ENCODE results near the gene HOMER1. TPM values are rescaled to one million over a fixed set of nuclear protein-coding genes. Genes with fewer than 3 reads are reported as not detected.
"Not testable (repeated sequence)": the region's sequence is repeated elsewhere in the genome, so short reads cannot be mapped to it uniquely, and the experiment has no call there.

Gene HOMER1
- total and polyA plus RNA-seq, 2 of the 4 experiments (the other 2 are of a cell fraction) = 1.9 to 6.8 TPM

DNA sequence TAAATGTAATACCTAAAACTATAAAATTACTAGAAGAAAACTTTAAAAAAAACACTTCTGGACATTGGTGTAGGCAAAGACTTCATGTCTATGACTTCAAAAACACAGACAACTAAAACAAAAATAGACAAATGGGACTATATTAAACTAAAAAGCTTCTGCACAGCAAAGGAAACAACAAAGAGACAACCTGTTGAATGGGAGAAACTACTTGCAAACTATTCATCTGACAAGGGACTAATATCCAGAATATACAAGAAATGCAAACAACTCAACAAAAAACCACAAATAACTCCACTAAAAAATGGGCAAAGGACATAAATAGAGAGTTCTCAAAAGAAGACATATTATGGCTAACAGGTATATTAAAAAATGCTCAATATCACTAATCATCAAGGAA lies 128.8 kb downstream of the HOMER1 start:
- H4K20me1 ChIP-seq (ENCODE audit: insufficient read depth, low read length); POLR2A ChIA-PET (ENCODE audit: unreplicated experiment); H3K56ac ChIP-seq (ENCODE audit: extremely low read depth, insufficient read depth, low read length); dilution Hi-C loops (cut with HindIII; ENCODE audit: low sequenced_read_pairs, unreplicated experiment); H4K8ac ChIP-seq (ENCODE audit: low read depth in 2 of 2, low read length in 2 of 2); H3K9ac ChIP-seq (ENCODE audit: low read depth, low read length); H3K36me3 ChIP-seq (ENCODE audit: control insufficient read depth, insufficient read depth, low read length); H3K9me3 ChIP-seq (ENCODE audit: control insufficient read depth, insufficient read depth, low read length); H3K79me1 ChIP-seq (ENCODE audit: low read depth in 1 of 2, low read length in 2 of 2); ATAC-seq (ENCODE audit: low read depth); H3K4me3 ChIP-seq (ENCODE audit: insufficient read depth, low read depth, low read length); H2BK5ac ChIP-seq (ENCODE audit: low read depth, low read length, poor library complexity, severe bottlenecking); H3K9me1 ChIP-seq (ENCODE audit: insufficient read depth, low read length); H3K27me3 ChIP-seq (ENCODE audit: control insufficient read depth, insufficient read depth, low read length); H2BK120ac ChIP-seq (ENCODE audit: low read depth, low read length); BruUV-seq (replicated peaks); H4K91ac ChIP-seq (ENCODE audit: insufficient read depth, low read depth, low read length); H3K14ac ChIP-seq (replicated peaks; ENCODE audit: low read depth, low read length); H3K4me2 ChIP-seq (ENCODE audit: low read depth, low read length); H4K5ac ChIP-seq (ENCODE audit: low read depth, low read length); H2AK9ac ChIP-seq (replicated peaks; ENCODE audit: low read depth, low read length, poor library complexity); CTCF ChIA-PET; H3K4me1 ChIP-seq (ENCODE audit: control insufficient read depth, insufficient read depth, low read length); in situ Hi-C loops (cut with MboI; ENCODE audit: low sequenced_read_pairs); H2AK5ac ChIP-seq (ENCODE audit: low read depth, low read length); H3K4ac ChIP-seq (ENCODE audit: low read depth, low read length); H2AFZ ChIP-seq (replicated peaks; ENCODE audit: low read length, poor library complexity); H2BK15ac ChIP-seq (ENCODE audit: low read depth, low read length); intact Hi-C loops (cut with micrococcal nuclease); DNase-seq; H3K18ac ChIP-seq (ENCODE audit: low read depth, low read length); H3K23ac ChIP-seq (ENCODE audit: low read depth, low read length); H3K27ac ChIP-seq (ENCODE audit: insufficient read depth, low read length); H2BK20ac ChIP-seq (ENCODE audit: low read depth, low read length): not testable (repeated sequence)
